Osteocyte (in vitro differentiated cells): ENCODE measurements around the gene CGB3. TPM values are rescaled to one million over a fixed set of nuclear protein-coding genes. Genes with fewer than 3 reads are reported as not detected.

Experiments
- DNase-seq: peaks from one replicate; pipeline ENCODE4 v3.0.0; 2021; ENCODE audit warnings: mixed read lengths; ENCODE audit not compliant: unreplicated experiment; ENCODE audit errors: extremely low spot score
- H3K27ac Mint-ChIP-seq: one replicate; pipeline ENCODE4 v1.8.0; 2021; ENCODE audit warnings: mild to moderate bottlenecking, mixed read lengths; ENCODE audit not compliant: unreplicated experiment
- H3K27me3 Mint-ChIP-seq: one replicate; pipeline ENCODE4 v1.8.0; 2021; ENCODE audit warnings: mixed read lengths; ENCODE audit not compliant: unreplicated experiment
- H3K36me3 Mint-ChIP-seq: one replicate; pipeline ENCODE4 v1.8.0; 2021; ENCODE audit warnings: mixed read lengths; ENCODE audit not compliant: unreplicated experiment
- H3K4me1 Mint-ChIP-seq: one replicate; pipeline ENCODE4 v1.8.0; 2021; ENCODE audit warnings: mixed read lengths; ENCODE audit not compliant: unreplicated experiment
- H3K4me3 Mint-ChIP-seq: one replicate; pipeline ENCODE4 v1.8.0; 2021; ENCODE audit warnings: mild to moderate bottlenecking, moderate library complexity, mixed read lengths; ENCODE audit not compliant: unreplicated experiment
- H3K9me3 Mint-ChIP-seq: one replicate; pipeline ENCODE4 v1.8.0; 2021; ENCODE audit warnings: mixed read lengths; ENCODE audit not compliant: unreplicated experiment
- CTCF ChIP-seq: fragments of 200-600 bp; sonication (generic); IDR thresholded peaks from 2 replicates; pipeline ENCODE4 v1.5.0; 2021; ENCODE audit warnings: antibody characterized with exemption, mild to moderate bottlenecking, moderate library complexity
- total RNA-seq: library from RNA; stranded (reverse); gene quantifications from 2 replicates; pipeline ENCODE4 v1.2.1, GENCODE V29; 2021

CGB3 gene
- total RNA-seq, 1 donor from 2014 or later: not detected

- H3K9me3 Mint-ChIP-seq: no peaks in the 10 kb centered on the region
- no peak overlapping the region for H3K4me3 Mint-ChIP-seq
These were observed 35.3 kb downstream of the CGB3 start for GRCh38 chr19:48988860-48989259.

GRCh38 chr19:48988286-48988685 is 35.8 kb downstream of the CGB3 start:
- peaks cover 9% of the 10 kb centered on the region for H3K4me1 Mint-ChIP-seq
- H3K27me3 Mint-ChIP-seq: no peaks in the 10 kb centered on the region
- H3K4me3 Mint-ChIP-seq: no peak overlapping the region
- H3K27ac Mint-ChIP-seq: no peak overlapping the region
- DNase-seq: no peak
- H3K9me3 Mint-ChIP-seq: no peaks in the 10 kb centered on the region
- TF ChIP-seq CTCF: no peak
- peaks cover 14% of the 10 kb centered on the region for H3K36me3 Mint-ChIP-seq

More at GRCh38 chr19:48988860-48989259, 35.3 kb downstream of the CGB3 start:
- no peak for DNase-seq
- Mint-ChIP-seq H3K4me1 (peaks cover 11% of the 10 kb centered on the region), H3K36me3 (peaks cover 10% of the 10 kb centered on the region), H3K27ac (no peak overlapping the region), H3K27me3 (no peaks in the 10 kb centered on the region)
- no peak for TF ChIP-seq CTCF

GRCh38 chr19:48987323-48987722 is 36.8 kb downstream of the CGB3 start:
- Mint-ChIP-seq H3K27me3 (no peaks in the 10 kb centered on the region), H3K9me3 (no peaks in the 10 kb centered on the region), H3K4me3 (no peak overlapping the region), H3K36me3 (peaks cover 19% of the 10 kb centered on the region), H3K4me1 (peaks cover 9% of the 10 kb centered on the region), H3K27ac (no peak overlapping the region)
- TF ChIP-seq CTCF: no peak
- no peak for DNase-seq

GRCh38 chr19:48986211-48986610 is 37.9 kb downstream of the CGB3 start:
- TF ChIP-seq CTCF: no peak
- Mint-ChIP-seq H3K27me3 (no peaks in the 10 kb centered on the region), H3K4me3 (no peak overlapping the region), H3K27ac (no peak overlapping the region), H3K36me3 (peaks cover 24% of the 10 kb centered on the region), H3K9me3 (no peaks in the 10 kb centered on the region), H3K4me1 (peaks cover 4% of the 10 kb centered on the region)
- DNase-seq: no peak

GRCh38 chr19:48985711-48986110 is 38.4 kb downstream of the CGB3 start:
- H3K36me3 Mint-ChIP-seq: peaks cover 24% of the 10 kb centered on the region
- H3K27ac Mint-ChIP-seq: no peak overlapping the region
- TF ChIP-seq CTCF: no peak
- no peaks in the 10 kb centered on the region for H3K9me3 Mint-ChIP-seq
- H3K4me3 Mint-ChIP-seq: no peak overlapping the region
- H3K4me1 Mint-ChIP-seq: peaks cover 4% of the 10 kb centered on the region
- H3K27me3 Mint-ChIP-seq: no peaks in the 10 kb centered on the region
- DNase-seq: no peak
